ENCODE data around the gene COMT.

COMT gene

GRCh38 chr22:19984851-19985811 lies 43.6 kb downstream of the COMT start:
- DNase-seq = no peak

GRCh38 chr22:19986011-19986409 lies 44.4 kb downstream of the COMT start:
- DNase-seq = no peak

- peak; percentile 35 to 51 for DNase-seq
Measured at GRCh38 chr22:19986410-19987341, 45.1 kb downstream of the COMT start.

GRCh38 chr22:19987394-19988306 lies 46.1 kb downstream of the COMT start:
- no peak for DNase-seq

- no peak for DNase-seq
Measured at GRCh38 chr22:19988331-19988808, 46.8 kb downstream of the COMT start.

GRCh38 chr22:19988965-19989724 lies 47.6 kb downstream of the COMT start:
- DNase-seq = no peak

- DNase-seq = no peak
Measured at GRCh38 chr22:19989725-19990067, 48.1 kb downstream of the COMT start.

- DNase-seq = no peak
Measured at GRCh38 chr22:19990188-19990587, 48.6 kb downstream of the COMT start.

- DNase-seq = no peak
Measured at GRCh38 chr22:19990609-19991394, 49.2 kb downstream of the COMT start.

GRCh38 chr22:19991395-19991644 lies 49.7 kb downstream of the COMT start:
- no peak for DNase-seq

- no peak for DNase-seq
Measured at GRCh38 chr22:19991645-19992451, 50.3 kb downstream of the COMT start.

GRCh38 chr22:19992481-19992911 lies 50.9 kb downstream of the COMT start:
- no peak for DNase-seq

GRCh38 chr22:19992921-19993355 lies 51.4 kb downstream of the COMT start:
- no peak for DNase-seq

GRCh38 chr22:19993926-19994325 lies 52.4 kb downstream of the COMT start:
- no peak for DNase-seq

- no peak for DNase-seq
Measured at GRCh38 chr22:19994851-19995610, 53.5 kb downstream of the COMT start.

GRCh38 chr22:19995611-19996339 lies 54.2 kb downstream of the COMT start:
- DNase-seq = no peak

- DNase-seq = no peak
Measured at GRCh38 chr22:19996694-19997384, 55.3 kb downstream of the COMT start.

All from activated CD4-positive, alpha-beta T cell treated with anti-CD3 and anti-CD28 coated beads for 4 hours (primary cell).